Measurements from ENCODE around the gene CDH8. TPM values are rescaled to one million over a fixed set of nuclear protein-coding genes. Genes with fewer than 3 reads are reported as not detected.
"Not testable (repeated sequence)": the region's sequence is repeated elsewhere in the genome, so short reads cannot be mapped to it uniquely, and the experiment has no call there.

CDH8 gene
- polyA plus RNA-seq, 2 of the 4 experiments (the other 2 are of a cell fraction): 0.23 to 0.94 TPM

DNA sequence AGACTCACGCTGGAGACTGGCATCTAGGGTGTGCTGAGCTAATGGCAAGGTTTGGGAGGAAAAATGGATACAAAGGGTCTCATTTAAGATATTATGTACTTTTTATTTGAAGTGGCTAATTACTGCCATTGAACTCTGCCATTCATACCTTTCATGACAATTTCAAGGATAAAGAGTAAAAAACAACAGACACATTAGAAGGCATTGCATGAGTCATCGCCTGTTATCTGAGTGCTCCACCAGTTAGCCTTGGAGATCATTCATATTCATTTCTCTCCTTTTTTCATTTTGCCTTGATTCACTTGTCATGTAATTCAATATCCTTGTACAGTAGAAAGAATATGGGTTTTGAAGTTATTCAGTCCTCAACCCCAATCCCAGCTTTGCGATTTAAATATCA, 109.5 kb downstream of the CDH8 start:
- ATAC-seq (no peak), FAIRE-seq (no peak), DNase-seq (ENCODE audit: low read depth in 1 of 2, low spot score in 1 of 2) (no peak)
- Histone ChIP-seq H3K4me3 (no peak overlapping the region), H3K9me3 (no peaks in the 10 kb centered on the region), H3K4me1 (peaks cover 17% of the 10 kb centered on the region; the same call in 2 of the 3 replicates), H3K27ac (no peak overlapping the region), H3K4me2 (peak overlapping the region; percentile 47; the same call in 1 of the 3 replicates)
- CTCF ChIA-PET: no interaction called here
- 47% methylated on average over 3 of the region's 3 CpGs for WGBS (ENCODE audit: missing lambda C conversion rate)
- POLR2A ChIA-PET: no interaction called here
- TF ChIP-seq CBX8 (IDR thresholded peaks at IDR 0.05) (no peak), FOSL2 (IDR thresholded peaks at IDR 0.05) (no peak), FOSL2 (CRISPR knock-in tag; IDR thresholded peaks at IDR 0.05) (peak; percentile 61), HDAC2 (IDR thresholded peaks at IDR 0.05) (no peak), MAX (IDR thresholded peaks at IDR 0.05) (no peak)
- TF ChIP-seq, protein P1, sequence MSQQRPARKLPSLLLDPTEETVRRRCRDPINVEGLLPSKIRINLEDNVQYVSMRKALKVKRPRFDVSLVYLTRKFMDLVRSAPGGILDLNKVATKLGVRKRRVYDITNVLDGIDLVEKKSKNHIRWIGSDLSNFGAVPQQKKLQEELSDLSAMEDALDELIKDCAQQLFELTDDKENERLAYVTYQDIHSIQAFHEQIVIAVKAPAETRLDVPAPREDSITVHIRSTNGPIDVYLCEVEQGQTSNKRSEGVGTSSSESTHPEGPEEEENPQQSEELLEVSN (IDR thresholded peaks at IDR 0.05; ENCODE audit: borderline replicate concordance, low read depth): no peak

DNA sequence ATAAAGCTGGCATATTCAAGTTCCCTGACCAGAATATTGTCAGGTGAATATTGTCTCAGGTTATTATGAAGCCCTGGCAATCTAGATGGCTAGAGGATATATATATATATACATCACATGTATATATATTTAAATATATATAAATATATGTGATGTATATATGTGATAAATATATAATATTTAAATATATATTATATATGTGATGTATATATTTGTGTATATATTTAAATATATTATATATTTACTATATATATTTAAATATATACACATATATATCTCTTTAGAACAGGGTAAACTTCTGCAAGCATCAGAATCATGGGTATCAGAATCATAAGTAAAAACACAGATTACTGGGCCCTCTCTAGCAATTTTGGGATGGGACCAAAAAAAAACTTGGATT, 112.6 kb downstream of the CDH8 start:
- Histone ChIP-seq H3K4me2 (no peak overlapping the region), H3K9me3 (no peaks in the 10 kb centered on the region), H3K27ac (no peak overlapping the region), H3K4me3 (no peak overlapping the region), H3K4me1 (peaks cover 14% of the 10 kb centered on the region; the same call in 2 of the 3 replicates)
- ChIA-PET POLR2A (no interaction called here), CTCF (no interaction called here)
- no peak for FAIRE-seq
- no peak for TF ChIP-seq MYC (IDR thresholded peaks at IDR 0.05; ENCODE audit: borderline replicate concordance, low read length)
- no peak for TF ChIP-seq USF2 (IDR thresholded peaks at IDR 0.05)
- TF ChIP-seq ATOH8 (CRISPR knock-in tag; IDR thresholded peaks at IDR 0.05; ENCODE audit: low read depth): no peak
- TF ChIP-seq MAZ (IDR thresholded peaks at IDR 0.05; ENCODE audit: borderline replicate concordance, low read depth, low read length): no peak
- TF ChIP-seq JUNB (IDR thresholded peaks at IDR 0.05): no peak
- TF ChIP-seq MAX (IDR thresholded peaks at IDR 0.05): no peak
- DNase-seq (ENCODE audit: low read depth in 1 of 2, low spot score in 1 of 2): no peak
- no peak for ATAC-seq

GRCh38 chr16:61921373-61921772, 114.9 kb downstream of the CDH8 start:
- no peaks in the 10 kb centered on the region for H3K9me3 ChIP-seq
- peak; percentile 72 for TF ChIP-seq MAFK (IDR thresholded peaks at IDR 0.05; ENCODE audit: partially characterized antibody)
- no peak for TF ChIP-seq GATA3 (IDR thresholded peaks at IDR 0.05; ENCODE audit: borderline replicate concordance)
- no peak for TF ChIP-seq ZFP36 (IDR thresholded peaks at IDR 0.05; ENCODE audit: borderline replicate concordance, partially characterized antibody)
- FAIRE-seq: no peak

DNA sequence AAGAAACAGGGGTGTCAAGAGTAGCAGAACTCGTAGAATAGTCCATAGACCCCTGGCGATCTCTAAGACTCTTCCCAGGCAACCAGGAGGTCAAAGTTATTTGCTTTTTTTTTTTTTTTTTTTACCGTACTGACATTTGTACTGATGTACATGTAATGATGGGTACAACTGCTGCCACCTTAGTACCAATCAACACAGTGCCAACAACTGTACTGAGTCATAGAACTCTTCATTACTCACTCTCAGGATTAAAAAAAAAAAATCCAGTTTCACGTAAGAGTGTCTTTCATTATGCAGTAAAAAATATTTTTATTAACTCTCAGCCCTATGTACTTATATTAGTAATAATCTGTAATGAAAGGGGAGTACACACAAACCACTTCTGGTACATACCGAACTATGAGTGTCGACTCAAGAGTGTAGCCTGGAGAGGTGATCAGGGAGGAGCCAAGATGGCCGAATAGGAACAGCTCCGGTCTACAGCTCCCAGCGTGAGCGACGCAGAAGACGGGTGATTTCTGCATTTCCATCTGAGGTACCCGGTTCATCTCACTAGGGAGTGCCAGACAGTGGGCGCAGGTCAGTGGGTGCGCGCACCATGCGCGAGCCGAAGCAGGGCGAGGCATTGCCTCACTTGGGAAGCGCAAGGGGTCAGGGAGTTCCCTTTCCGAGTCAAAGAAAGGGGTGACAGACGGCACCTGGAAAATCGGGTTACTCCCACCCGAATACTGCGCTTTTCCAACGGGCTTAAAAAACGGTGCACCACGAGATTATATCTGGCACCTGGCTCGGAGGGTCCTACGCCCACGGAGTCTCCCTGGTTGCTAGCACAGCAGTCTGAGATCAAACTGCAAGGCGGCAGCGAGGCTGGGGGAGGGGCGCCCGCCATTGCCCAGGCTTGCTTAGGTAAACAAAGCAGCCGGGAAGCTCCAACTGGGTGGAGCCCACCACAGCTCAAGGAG, 118.1 kb downstream of the CDH8 start:
- Histone ChIP-seq H3K4me2 (peak overlapping the region; percentile 67), H3K4me3 (peak overlapping the region; percentile 42), H3K27ac (peak overlapping the region; percentile 65 to 75)
- POLR2A ChIA-PET, H3K4me1 ChIP-seq, CTCF ChIA-PET, H3K9me3 ChIP-seq, FAIRE-seq: not testable (repeated sequence)
- ATAC-seq: peak; percentile 82 to 87
- peak; percentile 5 to 36 for DNase-seq (ENCODE audit: low read depth in 1 of 2, low spot score in 1 of 2)
- 26% methylated on average over 17 of the region's 37 CpGs for WGBS (ENCODE audit: missing lambda C conversion rate)

More at GRCh38 chr16:61921373-61921772, 114.9 kb downstream of the CDH8 start:
- WGBS (ENCODE audit: missing lambda C conversion rate): 63% methylated on average over 3 of the region's 3 CpGs
- no peak overlapping the region for H3K4me3 ChIP-seq
- DNase-seq (ENCODE audit: low read depth in 1 of 2, low spot score in 1 of 2): no peak
- POLR2A ChIA-PET: no interaction called here
- H3K27ac ChIP-seq: no peak overlapping the region
- peaks cover 3% of the 10 kb centered on the region; the same call in 1 of the 3 replicates for H3K4me1 ChIP-seq
- ATAC-seq: no peak
- no peak overlapping the region for H3K4me2 ChIP-seq
- CTCF ChIA-PET: no interaction called here
